K562 (cell line): Measurements from ENCODE around the gene SETMAR. TPM values are rescaled to one million over a fixed set of nuclear protein-coding genes. Genes with fewer than 3 reads are reported as not detected.

Experiments used
- ARHGAP35 ChIP-seq: fragments of 450-650 bp; IDR thresholded peaks from 2 replicates; pipeline ENCODE4 v1.6.1; 2018; ENCODE audit not compliant: partially characterized antibody
- ARID3A ChIP-seq: IDR thresholded peaks from 2 replicates; pipeline ENCODE4 v1.6.1; 2012; ENCODE audit warnings: low read depth, low read length, improper control_type of control experiment, borderline replicate concordance
- CCAR2 ChIP-seq: fragments of 200-400 bp; formaldehyde crosslinking; IDR thresholded peaks from 2 replicates; pipeline ENCODE4 v1.6.1; 2017; ENCODE audit warnings: mild to moderate bottlenecking, low read depth, low read length
- CLOCK ChIP-seq: fragments of 250-450 bp; sonication (Bioruptor Pico); IDR thresholded peaks from 2 replicates; pipeline ENCODE4 v1.4.0; 2020; ENCODE audit warnings: mild to moderate bottlenecking, moderate library complexity, borderline replicate concordance
- DIDO1 ChIP-seq: fragments of 450-650 bp; IDR thresholded peaks from 2 replicates; pipeline ENCODE4 v1.6.1; 2016; ENCODE audit warnings: low read depth, missing biosample characterization, missing genetic modification characterization
- FOXP4 ChIP-seq: sonication (generic); formaldehyde crosslinking; IDR thresholded peaks from 2 replicates; pipeline ENCODE4 v1.8.0; 2022; ENCODE audit warnings: mild to moderate bottlenecking, missing genetic modification reagents, borderline replicate concordance
- IFI16 ChIP-seq: fragments of 250-450 bp; sonication (Bioruptor Pico); IDR thresholded peaks from 2 replicates; pipeline ENCODE4 v2.1.2; 2022; ENCODE audit warnings: mild to moderate bottlenecking, inconsistent platforms
- KLF1 ChIP-seq: fragments of 450-650 bp; IDR thresholded peaks from 2 replicates; pipeline ENCODE4 v1.6.1; 2016; ENCODE audit warnings: missing genetic modification characterization, missing compliant biosample characterization
- NR2C2 ChIP-seq, 2 experiments: fragments of 200-800 bp in 1 of 2; sonication (Bioruptor generic) in 1 of 2; sonication (generic) in 1 of 2; formaldehyde crosslinking in 1 of 2; IDR thresholded peaks; 2 replicates each; pipeline versions ENCODE4 v1.6.1 to v1.8.0; 2016 to 2022; ENCODE audit warnings: mild to moderate bottlenecking in 1 of 2, missing compliant biosample characterization in 1 of 2, missing genetic modification characterization in 1 of 2, missing genetic modification reagents in 1 of 2
- PCBP1 ChIP-seq: fragments of 200-400 bp; formaldehyde crosslinking; IDR thresholded peaks from 2 replicates; pipeline ENCODE4 v1.6.1; 2018; ENCODE audit warnings: mild to moderate bottlenecking, low read depth, low read length; ENCODE audit not compliant: poor library complexity, severe bottlenecking
- RBM15 ChIP-seq: fragments of 200-400 bp; formaldehyde crosslinking; IDR thresholded peaks from 2 replicates; pipeline ENCODE4 v1.6.1; 2018; ENCODE audit warnings: mild to moderate bottlenecking, low read length, moderate library complexity; ENCODE audit not compliant: insufficient read depth
- STAT6 ChIP-seq: sonication (generic); formaldehyde crosslinking; IDR thresholded peaks from 2 replicates; pipeline ENCODE4 v1.8.1; 2023; ENCODE audit warnings: mild to moderate bottlenecking, missing genetic modification reagents
- U2AF1 ChIP-seq: fragments of 200-400 bp; formaldehyde crosslinking; optimal IDR thresholded peaks from 2 replicates; pipeline ENCODE3; 2017; ENCODE audit warnings: mild to moderate bottlenecking, low read depth, low read length, moderate library complexity
- ZNF384 ChIP-seq: IDR thresholded peaks from 2 replicates; pipeline ENCODE4 v1.6.1; 2012; ENCODE audit warnings: low read depth, low read length, improper control_type of control experiment
- ZNF780A ChIP-seq: fragments of 250-450 bp; sonication (Bioruptor Pico); IDR thresholded peaks from 2 replicates; pipeline ENCODE4 v1.5.0; 2021; ENCODE audit warnings: mild to moderate bottlenecking
- polyA plus RNA-seq, 8 experiments: library from polyadenylated mRNA; depleted of rRNA in 4 of 8; stranded (reverse) in 5 of 8; unstranded in 3 of 8; fragments of >200 nt; fragmentation: Nextera tagmentation in 2 of 8; fragmentation: Illumina TruSeq in 1 of 8; extraction: Ambion mirVana in 2 of 8; extraction: Trizol in 1 of 8; gene quantifications; 2 replicates each; pipeline versions ENCODE4 v1.2.1 to v1.2.3, GENCODE V29; 2011 to 2014; ENCODE audit warnings: inconsistent platforms in 1 of 8, missing spikeins in 1 of 8
- total RNA-seq, 7 experiments: library from RNA; depleted of rRNA in 6 of 7; stranded (reverse); fragments of >200 nt in 6 of 7; fragmentation: Illumina TruSeq in 2 of 7; extraction: Trizol in 2 of 7; gene quantifications; 2 replicates each; pipeline versions ENCODE4 v1.2.1 to v1.2.3, GENCODE V29; 2011 to 2021; ENCODE audit warnings: low replicate concordance in 1 of 7
- TF ChIP-seq, protein P1 (sequence below), 2 experiments: fragments of 250-450 bp in 1 of 2; fragments of 450-650 bp in 1 of 2; sonication (Bioruptor Pico) in 1 of 2; IDR thresholded peaks; 2 replicates each; pipeline versions ENCODE4 v1.6.1 to v1.8.0; 2016 to 2021; ENCODE audit warnings: mild to moderate bottlenecking in 2 of 2, moderate library complexity in 2 of 2, missing compliant biosample characterization in 1 of 2, missing genetic modification characterization in 1 of 2

SETMAR gene
- total and polyA plus RNA-seq, 9 of the 15 experiments (the other 6 are each of a cell fraction or from before 2014, with no cell fraction given), result 5.5 to 25.1 (median 18.2) TPM

GRCh38 chr3:4351164-4351855 lies 48.1 kb downstream of the SETMAR start (continued):
- no peak for TF ChIP-seq CLOCK (CRISPR knock-in tag)
- TF ChIP-seq RBM15, result no peak
- TF ChIP-seq, protein P1, sequence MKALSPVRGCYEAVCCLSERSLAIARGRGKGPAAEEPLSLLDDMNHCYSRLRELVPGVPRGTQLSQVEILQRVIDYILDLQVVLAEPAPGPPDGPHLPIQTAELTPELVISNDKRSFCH (CRISPR knock-in tag; IDR thresholded peaks at IDR 0.05), result no peak
- TF ChIP-seq, protein P1 (tag; IDR thresholded peaks at IDR 0.05), result 0 out of 2 replicates have a peak, but pooled peaks have one; percentile 32
- TF ChIP-seq DIDO1 (tag), result no peak
- no peak for TF ChIP-seq PCBP1
- TF ChIP-seq CCAR2, result no peak
- no peak for TF ChIP-seq U2AF1
- TF ChIP-seq KLF1, result no peak
- peak; percentile 85 for TF ChIP-seq ARID3A
- no peak for TF ChIP-seq ZNF384
- TF ChIP-seq ARHGAP35, result no peak
- TF ChIP-seq NR2C2 (CRISPR knock-in tag; IDR thresholded peaks at IDR 0.05), result no peak
- no peak; the same call in 1 of the 2 replicates for TF ChIP-seq NR2C2 (tag; IDR thresholded peaks at IDR 0.05)
- TF ChIP-seq STAT6, result no peak
- no peak for TF ChIP-seq IFI16
- TF ChIP-seq FOXP4 (CRISPR knock-in tag), result no peak
- TF ChIP-seq ZNF780A (CRISPR knock-in tag), result no peak
